Effector memory CD4-positive, alpha-beta T cell (primary cell): ENCODE results near the gene MED27.

ENCODE experiments used
- DNase-seq, 3 donors: peaks; one replicate each; pipeline ENCODE4 v3.0.0-alpha.2; 2020
- H3K27ac ChIP-seq: 2 replicates; pipeline ENCODE4 v1.7.0; 2013; ENCODE audit warnings: mild to moderate bottlenecking, low read length, moderate library complexity; ENCODE audit not compliant: insufficient read depth, poor library complexity, severe bottlenecking
- H3K27me3 ChIP-seq: replicated peaks from 2 replicates; pipeline ENCODE4 v1.7.0; 2013; ENCODE audit warnings: mild to moderate bottlenecking, low read length; ENCODE audit not compliant: insufficient read depth, control insufficient read depth, poor library complexity, severe bottlenecking
- H3K36me3 ChIP-seq: 2 replicates; pipeline ENCODE4 v1.7.0; 2013; ENCODE audit warnings: mild to moderate bottlenecking, low read length, moderate library complexity; ENCODE audit not compliant: control insufficient read depth, insufficient read depth
- H3K4me1 ChIP-seq: 2 replicates; pipeline ENCODE4 v1.7.0; 2013; ENCODE audit warnings: low read length, mild to moderate bottlenecking; ENCODE audit not compliant: control insufficient read depth, insufficient read depth, poor library complexity, severe bottlenecking
- H3K4me3 ChIP-seq: 2 replicates; pipeline ENCODE4 v1.7.0; 2013; ENCODE audit warnings: low read length, low read depth, mild to moderate bottlenecking; ENCODE audit not compliant: insufficient read depth, poor library complexity, severe bottlenecking
- H3K9me3 ChIP-seq: 2 replicates; pipeline ENCODE4 v1.7.0; 2013; ENCODE audit warnings: mild to moderate bottlenecking, low read length, moderate library complexity; ENCODE audit not compliant: control insufficient read depth

Gene MED27

DNA sequence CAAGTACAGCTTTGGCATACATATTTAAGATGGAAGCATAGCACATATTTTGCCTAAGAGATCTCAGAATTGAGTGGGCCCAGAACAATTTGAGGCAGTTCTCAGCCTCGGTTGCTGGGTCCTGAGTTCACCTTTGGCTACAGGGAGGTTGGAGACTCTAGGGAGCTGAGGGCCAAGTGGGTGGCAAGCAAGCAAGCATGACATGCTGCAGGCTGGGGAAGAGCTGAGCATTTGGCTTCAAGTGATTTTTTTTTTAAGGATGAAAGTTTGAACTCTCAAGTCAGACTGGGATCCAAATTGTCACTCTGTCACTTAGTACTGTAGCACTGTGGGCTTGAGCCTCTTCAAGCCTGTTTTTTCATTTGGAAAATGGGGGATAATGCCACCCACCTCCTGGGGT lies 160.5 kb downstream of the MED27 start:
- H3K9me3 ChIP-seq: no peaks in the 10 kb centered on the region
- H3K4me3 ChIP-seq: no peak overlapping the region
- no peak for DNase-seq
- no peaks in the 10 kb centered on the region for H3K27me3 ChIP-seq
- H3K4me1 ChIP-seq: no peaks in the 10 kb centered on the region
- no peak overlapping the region for H3K27ac ChIP-seq
- peaks cover 3% of the 10 kb centered on the region for H3K36me3 ChIP-seq

DNA sequence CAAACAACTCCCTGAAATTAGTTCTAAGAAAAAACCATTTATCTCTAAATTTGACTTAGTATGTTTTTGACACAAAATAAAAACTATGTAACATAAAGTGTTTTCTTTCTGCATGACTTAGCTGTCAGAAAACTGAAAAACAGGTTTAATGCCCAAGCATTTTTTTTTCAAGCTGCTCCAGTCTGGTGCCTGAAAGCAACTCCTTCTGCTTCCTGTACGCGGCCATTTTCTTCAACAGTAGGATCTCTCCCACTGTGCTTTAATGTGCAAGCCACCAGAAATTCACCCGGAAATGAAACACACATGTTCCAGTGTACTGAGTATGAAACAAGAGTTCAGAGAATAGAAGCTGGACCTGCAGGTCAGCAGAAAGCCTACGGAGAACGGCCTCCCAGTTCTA lies 161.2 kb downstream of the MED27 start:
- no peak for DNase-seq
- Histone ChIP-seq H3K27ac (no peak overlapping the region), H3K27me3 (no peaks in the 10 kb centered on the region), H3K4me3 (no peak overlapping the region), H3K36me3 (peaks cover 3% of the 10 kb centered on the region), H3K9me3 (no peaks in the 10 kb centered on the region), H3K4me1 (no peaks in the 10 kb centered on the region)

DNA sequence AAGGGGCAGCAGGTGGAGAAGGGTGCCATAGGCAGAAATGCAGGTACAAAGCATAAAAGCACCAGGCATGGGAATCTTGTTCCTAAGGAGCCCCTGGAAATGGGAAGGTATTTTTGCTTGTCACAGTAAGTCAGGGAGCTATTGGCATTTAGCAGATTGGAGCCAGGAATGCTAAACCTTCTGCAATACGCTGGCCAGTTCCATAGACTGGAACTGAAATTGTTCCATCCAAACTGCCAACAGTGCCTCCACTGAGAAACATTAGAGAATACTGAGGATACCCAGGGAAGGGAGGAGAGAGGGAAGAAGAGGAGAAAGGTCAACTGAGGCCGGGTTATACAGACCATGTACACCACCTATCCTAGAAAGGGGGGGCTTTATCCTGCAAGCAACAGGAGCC lies 162.7 kb downstream of the MED27 start:
- Histone ChIP-seq H3K27me3 (no peaks in the 10 kb centered on the region), H3K9me3 (no peaks in the 10 kb centered on the region), H3K4me3 (no peak overlapping the region), H3K36me3 (peaks cover 3% of the 10 kb centered on the region), H3K27ac (no peak overlapping the region), H3K4me1 (no peaks in the 10 kb centered on the region)
- DNase-seq: no peak

DNA sequence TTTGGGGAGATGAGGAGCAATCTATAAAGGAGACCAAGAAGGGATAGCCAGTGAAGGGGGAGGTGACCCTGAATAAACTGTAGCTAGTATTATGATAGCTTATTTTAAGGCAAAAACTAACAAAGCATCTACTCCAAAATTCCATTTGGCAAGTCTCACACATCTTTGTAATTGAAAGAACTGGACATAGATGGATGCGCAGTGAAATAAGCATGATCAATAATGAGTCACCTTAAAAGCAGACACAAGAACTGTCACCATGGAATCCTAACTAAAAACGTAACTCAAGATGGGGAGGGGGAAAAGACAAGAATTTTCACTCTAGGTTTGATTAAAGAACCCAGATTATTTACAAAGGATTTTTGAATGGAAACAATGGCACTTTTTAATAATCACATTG lies 164.5 kb downstream of the MED27 start:
- H3K4me1 ChIP-seq: no peaks in the 10 kb centered on the region
- DNase-seq: no peak
- H3K27me3 ChIP-seq: no peaks in the 10 kb centered on the region
- no peak overlapping the region for H3K4me3 ChIP-seq
- peaks cover 3% of the 10 kb centered on the region for H3K36me3 ChIP-seq
- H3K27ac ChIP-seq: no peak overlapping the region
- H3K9me3 ChIP-seq: no peaks in the 10 kb centered on the region

DNA sequence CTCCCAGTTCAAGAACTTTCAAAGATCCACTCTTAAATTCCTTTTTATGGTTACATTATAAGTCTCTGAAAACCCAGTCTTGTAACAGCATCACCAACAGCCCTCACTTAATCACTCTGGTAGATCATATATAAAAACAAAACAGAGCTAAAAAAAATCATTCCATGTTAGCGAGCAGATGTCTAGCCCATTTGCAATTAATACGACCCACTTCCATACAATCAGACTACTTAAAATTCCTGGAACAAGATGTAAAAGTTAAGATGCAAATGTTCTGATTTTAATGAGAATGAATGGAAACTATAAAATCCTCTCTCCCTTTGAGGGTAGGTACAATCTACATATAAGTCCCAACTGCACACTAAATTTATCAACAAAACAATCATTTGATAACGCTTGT lies 167.0 kb downstream of the MED27 start:
- DNase-seq: no peak
- Histone ChIP-seq H3K27ac (no peak overlapping the region), H3K9me3 (no peaks in the 10 kb centered on the region), H3K4me3 (no peak overlapping the region), H3K27me3 (no peaks in the 10 kb centered on the region), H3K4me1 (no peaks in the 10 kb centered on the region), H3K36me3 (peaks cover 3% of the 10 kb centered on the region)

DNA sequence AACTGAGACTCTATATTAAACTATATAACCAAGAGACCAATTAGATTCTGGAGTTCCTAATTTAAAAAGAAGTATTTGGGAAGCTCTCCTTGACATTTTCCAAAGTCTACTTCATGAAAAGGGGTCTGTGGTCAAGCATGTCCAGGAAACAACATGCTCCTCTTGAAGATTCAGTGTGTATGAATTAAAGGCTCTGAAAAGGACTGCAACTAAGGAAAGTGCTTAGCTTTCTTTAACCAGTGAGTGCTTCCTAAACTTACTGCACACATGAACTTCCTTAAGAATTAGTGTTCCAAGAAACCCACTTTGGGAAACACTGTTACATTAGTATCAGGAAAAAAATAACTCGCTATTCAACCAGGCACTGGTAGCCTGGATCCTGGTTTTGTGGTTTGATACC lies 167.6 kb downstream of the MED27 start:
- Histone ChIP-seq H3K27me3 (no peaks in the 10 kb centered on the region), H3K4me1 (no peaks in the 10 kb centered on the region), H3K36me3 (peaks cover 3% of the 10 kb centered on the region), H3K4me3 (no peak overlapping the region), H3K27ac (no peak overlapping the region), H3K9me3 (no peaks in the 10 kb centered on the region)
- DNase-seq: no peak

DNA sequence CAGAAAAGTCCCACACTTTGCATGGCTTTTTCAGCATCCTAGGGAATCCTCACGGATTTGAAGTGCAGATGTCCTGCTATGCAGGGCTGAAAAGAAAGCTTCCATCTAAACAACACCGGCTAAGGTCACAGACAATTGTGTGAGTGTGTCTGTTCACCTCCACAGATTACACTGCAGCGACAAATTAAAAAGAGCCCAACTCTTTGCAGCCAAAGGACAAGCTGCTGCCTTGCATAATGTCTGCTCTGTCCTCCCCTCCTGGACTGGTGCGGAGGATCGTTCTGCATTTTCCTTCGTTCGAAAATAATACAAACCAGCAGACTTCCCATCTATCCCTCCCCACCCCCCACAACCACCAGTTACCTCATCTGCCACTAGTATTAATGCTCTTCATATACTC lies 169.1 kb downstream of the MED27 start:
- Histone ChIP-seq H3K36me3 (peaks cover 3% of the 10 kb centered on the region), H3K4me3 (no peak overlapping the region), H3K4me1 (no peaks in the 10 kb centered on the region), H3K9me3 (no peaks in the 10 kb centered on the region), H3K27me3 (no peaks in the 10 kb centered on the region), H3K27ac (no peak overlapping the region)
- no peak for DNase-seq

DNA sequence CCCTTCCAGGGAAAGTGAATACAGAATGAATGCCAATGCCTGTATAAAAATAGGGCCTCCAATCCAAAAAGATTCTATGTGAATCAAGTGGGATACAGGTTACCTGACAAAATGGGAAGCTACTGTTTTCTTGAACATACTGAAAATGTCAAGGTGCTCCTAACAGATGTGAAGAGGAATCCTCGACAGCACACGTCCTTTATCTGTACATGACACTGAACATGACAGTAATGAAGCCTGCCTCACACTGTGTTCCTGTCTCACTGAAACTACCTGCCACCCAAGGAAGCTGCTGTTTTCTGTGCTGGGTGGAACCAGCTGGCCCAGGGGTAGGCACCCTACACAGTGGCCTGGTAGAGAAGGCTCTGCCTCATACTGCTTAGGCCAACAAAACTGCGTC lies 174.5 kb downstream of the MED27 start:
- no peaks in the 10 kb centered on the region for H3K9me3 ChIP-seq
- DNase-seq: no peak
- H3K36me3 ChIP-seq: no peaks in the 10 kb centered on the region
- H3K27me3 ChIP-seq: no peaks in the 10 kb centered on the region
- no peaks in the 10 kb centered on the region for H3K4me1 ChIP-seq
- H3K27ac ChIP-seq: no peak overlapping the region
- no peak overlapping the region for H3K4me3 ChIP-seq

DNA sequence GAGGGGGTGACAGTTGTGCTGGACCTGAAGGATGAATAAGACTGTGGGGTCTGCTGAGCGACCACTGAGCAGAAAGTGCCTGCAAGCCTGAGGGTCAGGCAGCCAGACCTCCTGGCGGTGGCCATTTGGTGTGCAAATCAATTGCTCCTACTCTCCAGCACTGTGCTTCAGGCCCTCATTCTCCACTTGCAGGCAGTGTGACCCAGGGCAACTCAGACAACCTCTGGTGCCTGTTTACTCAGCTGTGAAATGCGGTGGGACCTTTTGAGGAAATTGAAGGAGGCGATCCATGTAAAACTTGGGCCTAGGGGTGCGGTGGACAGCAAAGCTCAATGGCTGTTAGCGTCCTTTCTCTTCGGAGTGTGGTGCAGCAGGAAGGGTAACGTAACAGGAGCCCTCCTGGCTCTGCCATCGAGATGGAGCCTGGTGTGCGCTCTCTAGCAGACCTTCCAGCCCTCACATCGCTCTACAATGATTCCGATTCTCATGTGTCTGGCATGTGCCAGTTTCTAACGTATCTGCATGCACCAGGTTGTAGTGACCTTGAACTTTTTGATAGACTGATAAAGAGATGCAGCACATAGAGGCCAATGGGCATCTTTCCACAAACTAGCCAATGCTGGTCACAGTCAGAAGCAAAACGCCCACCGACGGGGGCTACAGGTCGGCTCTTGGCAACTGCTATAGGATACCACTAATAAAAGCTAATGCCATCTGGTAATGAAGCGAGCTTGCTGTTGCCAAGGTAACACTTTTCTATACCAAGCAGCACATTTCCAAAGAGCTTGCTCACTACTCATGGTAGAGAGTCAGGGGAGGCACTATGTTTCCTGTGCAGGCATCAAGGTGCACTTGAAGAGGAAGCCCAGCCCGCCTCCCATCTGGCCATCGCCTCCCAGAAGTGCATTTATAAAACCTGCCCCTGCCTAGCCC lies 180.1 kb downstream of the MED27 start:
- H3K4me1 ChIP-seq: no peaks in the 10 kb centered on the region
- H3K4me3 ChIP-seq: no peak overlapping the region
- H3K27me3 ChIP-seq: no peaks in the 10 kb centered on the region
- DNase-seq: no peak
- no peaks in the 10 kb centered on the region for H3K36me3 ChIP-seq
- no peak overlapping the region for H3K27ac ChIP-seq
- H3K9me3 ChIP-seq: no peaks in the 10 kb centered on the region

DNA sequence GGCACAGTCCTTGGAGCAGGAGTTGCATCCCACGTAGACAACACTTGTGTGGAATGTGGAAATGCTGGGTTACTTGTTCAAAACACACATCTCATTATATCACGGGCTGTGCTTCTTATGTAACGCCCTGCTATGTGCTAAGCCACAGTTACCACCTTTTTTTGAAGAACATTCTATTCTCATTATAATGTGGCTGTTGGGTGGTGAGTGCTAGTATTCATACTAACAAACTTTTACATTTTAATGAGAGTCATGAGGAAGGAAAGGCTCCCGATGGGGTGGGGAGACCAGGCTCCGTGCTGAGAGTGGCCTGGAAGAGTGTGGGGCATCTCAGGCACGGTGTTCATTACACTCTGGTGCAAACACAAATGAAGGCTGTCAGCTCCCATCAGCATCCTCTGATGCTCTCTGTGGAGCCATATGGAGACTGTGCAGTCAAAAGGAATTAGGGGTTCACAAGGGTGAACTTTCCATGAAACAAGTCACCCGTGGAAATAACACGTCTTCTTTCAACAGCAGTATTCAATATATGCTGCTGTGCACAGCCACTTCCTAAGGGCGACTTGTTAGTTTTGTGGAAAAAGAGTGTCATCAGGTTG lies 186.7 kb downstream of the MED27 start:
- no peaks in the 10 kb centered on the region for H3K9me3 ChIP-seq
- H3K27me3 ChIP-seq: no peaks in the 10 kb centered on the region
- H3K36me3 ChIP-seq: peaks cover 30% of the 10 kb centered on the region
- no peaks in the 10 kb centered on the region for H3K4me1 ChIP-seq
- DNase-seq: no peak
- no peak overlapping the region for H3K4me3 ChIP-seq
- H3K27ac ChIP-seq: no peak overlapping the region
